Neural progenitor cell (in vitro differentiated cells): ENCODE results near the gene FOXO1. TPM values are rescaled to one million over a fixed set of nuclear protein-coding genes. Genes with fewer than 3 reads are reported as not detected.
A peak's percentile ranks its signal among the peaks of the same experiment; 100 is the strongest.

Experiments used
- DNase-seq: peaks from one replicate; pipeline ENCODE4 v3.0.0-alpha.2; 2016; ENCODE audit warnings: low spot score
- H2AFZ ChIP-seq: fragments of 200-600 bp; sonication (generic); replicated peaks from 2 replicates; pipeline ENCODE4 v1.6.1; 2016; ENCODE audit warnings: antibody characterized with exemption
- H3F3A ChIP-seq: fragments of 200-600 bp; sonication (generic); 2 replicates; pipeline ENCODE4 v1.6.1; 2016; ENCODE audit warnings: antibody characterized with exemption, low read depth
- H3K27ac ChIP-seq: fragments of 200-600 bp; sonication (generic); 2 replicates; pipeline ENCODE4 v1.5.1; 2016; ENCODE audit warnings: mild to moderate bottlenecking
- H3K27me3 ChIP-seq: fragments of 200-600 bp; sonication (generic); 2 replicates; pipeline ENCODE4 v1.6.1; 2016; ENCODE audit warnings: mild to moderate bottlenecking, moderate library complexity
- H3K36me3 ChIP-seq: fragments of 200-600 bp; sonication (generic); 2 replicates; pipeline ENCODE4 v1.5.1; 2016
- H3K4me1 ChIP-seq: fragments of 200-600 bp; sonication (generic); 2 replicates; pipeline ENCODE4 v1.6.1; 2016; ENCODE audit warnings: mixed run types
- H3K4me2 ChIP-seq: fragments of 200-600 bp; sonication (generic); 2 replicates; pipeline ENCODE4 v1.6.1; 2016
- H3K4me3 ChIP-seq: fragments of 200-600 bp; sonication (generic); 2 replicates; pipeline ENCODE4 v1.5.1; 2016
- H3K79me2 ChIP-seq: fragments of 200-600 bp; sonication (generic); 2 replicates; pipeline ENCODE4 v1.6.1; 2016; ENCODE audit warnings: low read depth
- H3K9ac ChIP-seq: fragments of 200-600 bp; sonication (generic); 2 replicates; pipeline ENCODE4 v1.6.1; 2016
- H3K9me3 ChIP-seq: fragments of 200-600 bp; sonication (generic); 2 replicates; pipeline ENCODE4 v1.5.1; 2016; ENCODE audit warnings: low read depth
- H4K20me1 ChIP-seq: fragments of 200-600 bp; sonication (generic); 2 replicates; pipeline ENCODE4 v1.6.1; 2016; ENCODE audit warnings: low read depth
- H3K27ac Mint-ChIP-seq: 3 replicates; pipeline ENCODE4 v1.8.0; 2021; ENCODE audit warnings: mixed read lengths
- H3K27me3 Mint-ChIP-seq: 2 replicates; pipeline ENCODE4 v1.8.0; 2022; ENCODE audit warnings: low read depth, mild to moderate bottlenecking, inconsistent platforms, moderate library complexity, mixed read lengths; ENCODE audit not compliant: insufficient read depth
- H3K36me3 Mint-ChIP-seq: 3 replicates; pipeline ENCODE4 v1.8.0; 2021; ENCODE audit warnings: mixed read lengths
- H3K4me1 Mint-ChIP-seq: 3 replicates; pipeline ENCODE4 v1.8.0; 2021; ENCODE audit warnings: mixed read lengths
- H3K4me3 Mint-ChIP-seq: 3 replicates; pipeline ENCODE4 v1.8.0; 2021; ENCODE audit warnings: mild to moderate bottlenecking, moderate library complexity, mixed read lengths
- H3K9me3 Mint-ChIP-seq: 3 replicates; pipeline ENCODE4 v1.8.0; 2020; ENCODE audit warnings: mixed read lengths
- CTCF ChIP-seq: fragments of 200-600 bp; sonication (generic); IDR thresholded peaks from 2 replicates; pipeline ENCODE4 v1.5.1; 2017; ENCODE audit warnings: antibody characterized with exemption, mild to moderate bottlenecking
- EZH2 ChIP-seq: fragments of 200-600 bp; sonication (generic); IDR thresholded peaks from 2 replicates; pipeline ENCODE4 v1.6.1; 2017; ENCODE audit warnings: antibody characterized with exemption, mild to moderate bottlenecking, moderate library complexity
- EZH2phosphoT487 ChIP-seq: fragments of 200-600 bp; sonication (generic); IDR thresholded peaks from 2 replicates; pipeline ENCODE4 v1.6.1; 2017; ENCODE audit warnings: antibody characterized with exemption
- total RNA-seq: library from RNA; depleted of rRNA; stranded (reverse); fragments of >200 nt; gene quantifications from 2 replicates; pipeline ENCODE4 v1.2.3, GENCODE V29; 2015; ENCODE audit warnings: low replicate concordance

The FOXO1 gene
- total RNA-seq, 1 donor from 2014 or later, result 3.7 TPM

GRCh38 chr13:40571338-40571963, 95.0 kb downstream of the FOXO1 start:
- DNase-seq, result no peak
- H3K9me3 Mint-ChIP-seq, result no peaks in the 10 kb centered on the region
- H3K9ac ChIP-seq, result no peak overlapping the region
- no peaks in the 10 kb centered on the region for H4K20me1 ChIP-seq
- no peaks in the 10 kb centered on the region for H3K36me3 Mint-ChIP-seq
- peaks cover 2% of the 10 kb centered on the region for H3K27me3 Mint-ChIP-seq
- H3K4me1 ChIP-seq, result no peaks in the 10 kb centered on the region
- no peak overlapping the region for H2AFZ ChIP-seq
- no peaks in the 10 kb centered on the region for H3K9me3 ChIP-seq
- no peak overlapping the region for H3K4me3 Mint-ChIP-seq
- H3K4me3 ChIP-seq, result no peak overlapping the region
- H3K36me3 ChIP-seq, result no peaks in the 10 kb centered on the region
- no peak for TF ChIP-seq CTCF
- H3K4me1 Mint-ChIP-seq, result peaks cover 9% of the 10 kb centered on the region
- H3K4me2 ChIP-seq, result no peak overlapping the region
- H3K27me3 ChIP-seq, result no peaks in the 10 kb centered on the region
- peak overlapping the region; percentile 59 for H3K27ac Mint-ChIP-seq
- H3F3A ChIP-seq, result no peaks in the 10 kb centered on the region
- H3K27ac ChIP-seq, result no peak overlapping the region
- H3K79me2 ChIP-seq, result peaks cover 21% of the 10 kb centered on the region

DNA sequence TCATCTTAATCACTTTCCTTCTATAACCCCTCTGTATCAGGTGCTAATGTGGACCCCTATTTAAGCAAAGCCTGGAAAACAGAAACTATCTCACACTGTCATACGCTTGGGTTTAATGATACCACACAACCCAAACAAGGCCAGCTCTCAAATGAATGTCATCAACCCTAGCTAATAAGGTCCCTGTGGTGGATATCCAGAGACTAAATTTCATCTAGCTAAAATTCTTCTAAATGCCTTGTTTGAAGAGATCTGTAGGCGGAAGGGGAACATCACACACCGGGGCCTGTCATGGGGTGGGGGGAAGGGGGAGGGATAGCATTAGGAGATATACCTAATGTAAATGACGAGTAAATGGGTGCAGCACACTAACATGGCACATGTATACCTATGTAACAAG, 95.5 kb downstream of the FOXO1 start:
- H3K27me3 ChIP-seq, result no peaks in the 10 kb centered on the region
- H3K4me1 ChIP-seq, result no peaks in the 10 kb centered on the region
- Mint-ChIP-seq H3K4me3 (no peak overlapping the region), H3K4me1 (peaks cover 9% of the 10 kb centered on the region), H3K36me3 (no peaks in the 10 kb centered on the region), H3K9me3 (no peaks in the 10 kb centered on the region), H3K27ac (no peak overlapping the region), H3K27me3 (peaks cover 2% of the 10 kb centered on the region)
- H3F3A ChIP-seq, result no peaks in the 10 kb centered on the region
- H3K9ac ChIP-seq, result no peak overlapping the region
- no peak overlapping the region for H3K27ac ChIP-seq
- no peak overlapping the region for H3K4me2 ChIP-seq
- no peaks in the 10 kb centered on the region for H3K9me3 ChIP-seq
- peaks cover 21% of the 10 kb centered on the region for H3K79me2 ChIP-seq
- no peak for TF ChIP-seq EZH2phosphoT487
- no peak overlapping the region for H2AFZ ChIP-seq
- no peak overlapping the region for H3K4me3 ChIP-seq
- H4K20me1 ChIP-seq, result no peaks in the 10 kb centered on the region
- no peak for DNase-seq
- H3K36me3 ChIP-seq, result no peaks in the 10 kb centered on the region

- H3K36me3 ChIP-seq, result no peaks in the 10 kb centered on the region
- no peak overlapping the region for H3K4me3 Mint-ChIP-seq
- no peaks in the 10 kb centered on the region for H3K9me3 Mint-ChIP-seq
- no peaks in the 10 kb centered on the region for H3F3A ChIP-seq
- peaks cover 13% of the 10 kb centered on the region for H3K79me2 ChIP-seq
- DNase-seq, result no peak
- H3K9ac ChIP-seq, result no peak overlapping the region
- no peak overlapping the region for H3K4me2 ChIP-seq
- no peak overlapping the region for H3K27ac Mint-ChIP-seq
- H3K27me3 Mint-ChIP-seq, result peaks cover 4% of the 10 kb centered on the region
- no peaks in the 10 kb centered on the region for H3K27me3 ChIP-seq
- TF ChIP-seq EZH2phosphoT487, result no peak
- no peak for TF ChIP-seq EZH2
- TF ChIP-seq CTCF, result no peak
- H4K20me1 ChIP-seq, result no peaks in the 10 kb centered on the region
- no peak overlapping the region for H3K27ac ChIP-seq
- H3K36me3 Mint-ChIP-seq, result no peaks in the 10 kb centered on the region
- no peak overlapping the region for H2AFZ ChIP-seq
- no peak overlapping the region for H3K4me3 ChIP-seq
- no peaks in the 10 kb centered on the region for H3K9me3 ChIP-seq
- H3K4me1 Mint-ChIP-seq, result peaks cover 25% of the 10 kb centered on the region
- H3K4me1 ChIP-seq, result no peaks in the 10 kb centered on the region
Measured at GRCh38 chr13:40569024-40569350, 97.5 kb downstream of the FOXO1 start.

- H3K9me3 ChIP-seq, result no peaks in the 10 kb centered on the region
- H3K27ac ChIP-seq, result no peak overlapping the region
- Mint-ChIP-seq H3K4me1 (peaks cover 31% of the 10 kb centered on the region), H3K27me3 (peaks cover 5% of the 10 kb centered on the region), H3K27ac (no peak overlapping the region), H3K4me3 (no peak overlapping the region), H3K36me3 (no peaks in the 10 kb centered on the region), H3K9me3 (no peaks in the 10 kb centered on the region)
- TF ChIP-seq CTCF, result no peak
- no peak for TF ChIP-seq EZH2phosphoT487
- TF ChIP-seq EZH2, result no peak
- peaks cover 13% of the 10 kb centered on the region for H3K79me2 ChIP-seq
- H3K36me3 ChIP-seq, result no peaks in the 10 kb centered on the region
- H2AFZ ChIP-seq, result no peak overlapping the region
- H3K27me3 ChIP-seq, result no peaks in the 10 kb centered on the region
- no peak for DNase-seq
- no peaks in the 10 kb centered on the region for H4K20me1 ChIP-seq
- H3K4me3 ChIP-seq, result no peak overlapping the region
- H3F3A ChIP-seq, result no peaks in the 10 kb centered on the region
- no peak overlapping the region for H3K4me2 ChIP-seq
- H3K9ac ChIP-seq, result no peak overlapping the region
- H3K4me1 ChIP-seq, result peaks cover 3% of the 10 kb centered on the region
Measured at GRCh38 chr13:40568246-40569023, 98.0 kb downstream of the FOXO1 start.
